ENCODE measurements around the gene SMOC2. TPM values are rescaled to one million over a fixed set of nuclear protein-coding genes. Genes with fewer than 3 reads are reported as not detected.
A peak's percentile ranks its signal among the peaks of the same experiment; 100 is the strongest.
"Not testable (repeated sequence)": the region's sequence is repeated elsewhere in the genome, so short reads cannot be mapped to it uniquely, and the experiment has no call there.

Gene SMOC2
- total and polyA plus RNA-seq, 12 donors: 6.6 to 39.1 (median 17.6) TPM

GRCh38 chr6:168536196-168536595 is 95.2 kb downstream of the SMOC2 start:
- TF ChIP-seq CTCF (IDR thresholded peaks at IDR 0.05): no peak
- Histone ChIP-seq H3K9me3 (no peaks in the 10 kb centered on the region), H3K4me3 (no peak overlapping the region), H3K27me3 (peaks cover 0 to 5% (median 0%) of the 10 kb centered on the region in 7 donors), H3K4me1 (peaks cover 4 to 74% (median 14%) of the 10 kb centered on the region in 9 donors), H3K36me3 (no peaks in the 10 kb centered on the region), H3K27ac (peak overlapping the region in 8 of 10 donors; percentile 2 to 76 (median 41))
- DNase-seq: no peak
- 84% methylated on average over 7 of the region's 7 CpGs for WGBS, 2 donors
- ATAC-seq: no peak
- intact Hi-C loops (cut with DNase I): loop anchor here in 2 of 10 donors (10.0 kb wide), 2 partner anchors 81 to 161 kb away; no protein-coding TSS in a partner anchor

GRCh38 chr6:168536665-168537539 is 95.9 kb downstream of the SMOC2 start:
- TF ChIP-seq CTCF (IDR thresholded peaks at IDR 0.05): no peak
- intact Hi-C loops (cut with DNase I): loop anchor here in 2 of 10 donors (10.0 kb wide), 2 partner anchors 82 to 162 kb away; no protein-coding TSS in a partner anchor
- H3K4me3 ChIP-seq: no peak overlapping the region
- DNase-seq (no peak), ATAC-seq (peak in 2 of 8 donors; percentile 11 to 44)
- no peaks in the 10 kb centered on the region for H3K36me3 ChIP-seq
- 82 to 86% methylated on average over 17 of the region's 17 CpGs for WGBS, 2 donors
- H3K9me3 ChIP-seq: no peaks in the 10 kb centered on the region
- H3K27ac ChIP-seq: peak overlapping the region in 8 of 10 donors; percentile 34 to 76 (median 54)
- peaks cover 4 to 80% (median 22%) of the 10 kb centered on the region in 9 donors for H3K4me1 ChIP-seq
- H3K27me3 ChIP-seq: peaks cover 0 to 5% (median 0%) of the 10 kb centered on the region in 7 donors

- intact Hi-C loops (cut with DNase I): loop anchor here in 2 of 10 donors (10.0 kb wide), 2 partner anchors 83 to 163 kb away; no protein-coding TSS in a partner anchor
- H3K27me3 ChIP-seq: peaks cover 0 to 5% (median 0%) of the 10 kb centered on the region in 7 donors
- TF ChIP-seq CTCF (IDR thresholded peaks at IDR 0.05): no peak
- H3K9me3 ChIP-seq: no peaks in the 10 kb centered on the region
- DNase-seq (no peak), ATAC-seq (peak in 1 of 8 donors; percentile 37)
- no peaks in the 10 kb centered on the region for H3K36me3 ChIP-seq
- peak overlapping the region in 6 of 10 donors; percentile 9 to 69 (median 51) for H3K27ac ChIP-seq
- peaks cover 4 to 82% (median 28%) of the 10 kb centered on the region in 9 donors for H3K4me1 ChIP-seq
- no peak overlapping the region for H3K4me3 ChIP-seq
- WGBS, 2 donors: 69 to 72% methylated on average over 10 of the region's 10 CpGs
Observed at GRCh38 chr6:168537540-168537884, 96.5 kb downstream of the SMOC2 start.

GRCh38 chr6:168538188-168538891 is 97.4 kb downstream of the SMOC2 start:
- not testable (repeated sequence) for DNase-seq, H3K36me3 ChIP-seq, ATAC-seq, H3K27me3 ChIP-seq, H3K9me3 ChIP-seq, H3K4me3 ChIP-seq
- 86 to 88% methylated on average over 13 to 14 of the region's 14 CpGs for WGBS, 2 donors
- Histone ChIP-seq H3K4me1 (peaks cover 4 to 74% (median 30%) of the 10 kb centered on the region in 9 donors), H3K27ac (peak overlapping the region in 3 of 10 donors; percentile 30 to 79 (median 40))
- intact Hi-C loops (cut with DNase I): loop anchor here in 2 of 10 donors (10.0 kb wide), 2 partner anchors 84 to 164 kb away; no protein-coding TSS in a partner anchor
